ENCODE results near the gene NCBP3. TPM values are rescaled to one million over a fixed set of nuclear protein-coding genes. Genes with fewer than 3 reads are reported as not detected.

The NCBP3 gene
- total and polyA plus RNA-seq, 9 of the 15 experiments (the other 6 are each of a cell fraction or from before 2014, with no cell fraction given), result 3.1 to 25.5 (median 20.5) TPM

GRCh38 chr17:3875317-3875716 lies 29.3 kb upstream of the NCBP3 start:
- H4K20me1 ChIP-seq (replicated peaks; ENCODE audit: control insufficient read depth, insufficient read depth, low read length), result no peaks in the 10 kb centered on the region
- H3K4me1 ChIP-seq (replicated peaks in 1 of 2; ENCODE audit: control insufficient read depth in 2 of 2, insufficient read depth in 2 of 2, low read length in 2 of 2), result peaks cover 5 to 7% of the 10 kb centered on the region in 2 experiments; a peak in 4 of 5 replicates
- no peak overlapping the region for H3K4me2 ChIP-seq (ENCODE audit: insufficient read depth, low read length)
- 86% methylated on average over 7 of the region's 7 CpGs for WGBS (ENCODE audit: insufficient coverage, low coverage, missing lambda C conversion rate)
- no peak overlapping the region for H3K27ac ChIP-seq (ENCODE audit: extremely low read depth, low read depth, low read length)
- H3K9me3 ChIP-seq (replicated peaks; ENCODE audit: control insufficient read depth, insufficient read depth, low read depth, low read length), result no peaks in the 10 kb centered on the region
- no peak for ATAC-seq
- in situ Hi-C loops (cut with MboI) (no loop called here), intact Hi-C loops (cut with micrococcal nuclease) (no loop called here)
- DNase-seq (ENCODE audit: extremely low read depth in 1 of 4, low spot score in 3 of 4), result no peak
- ChIA-PET POLR2A (interaction anchor here (0.7 kb wide), 1 partner anchor 18 kb away, joined by 3 read pairs; no protein-coding TSS in a partner anchor), CTCF (ENCODE audit: low intra/inter-chr PET ratio) (interaction anchor here (0.6 kb wide), 1 partner anchor 455 kb away, joined by 3 read pairs; no protein-coding TSS in a partner anchor)
- no peaks in the 10 kb centered on the region for H3K79me2 ChIP-seq (ENCODE audit: control insufficient read depth, insufficient read depth, low read length)
- H3K9ac ChIP-seq (ENCODE audit: insufficient read depth in 1 of 2, low read depth in 2 of 2, low read length in 2 of 2), result no peak overlapping the region
- H3K9me1 ChIP-seq (ENCODE audit: control insufficient read depth, insufficient read depth, low read length), result no peaks in the 10 kb centered on the region
- H3K36me3 ChIP-seq (ENCODE audit: control insufficient read depth, insufficient read depth, low read length), result peaks cover 45% of the 10 kb centered on the region; the same call in 1 of the 3 replicates
- H3K27me3 ChIP-seq (ENCODE audit: control insufficient read depth in 2 of 2, insufficient read depth in 2 of 2, low read length in 2 of 2), result no peaks in the 10 kb centered on the region
- TF ChIP-seq ZNF121 (CRISPR knock-in tag; conservative IDR thresholded peaks at IDR 0.05) (peak; percentile 93), GMEB1 (CRISPR knock-in tag; IDR thresholded peaks at IDR 0.05) (no peak), ZNF778 (CRISPR knock-in tag; IDR thresholded peaks at IDR 0.05) (no peak), ZNF830 (CRISPR knock-in tag; IDR thresholded peaks at IDR 0.05) (no peak)
- BruUV-seq (replicated peaks), result no TSS peak
- no peak overlapping the region for H3K4me3 ChIP-seq
- no peak for FAIRE-seq
- no peak overlapping the region for H2AFZ ChIP-seq (ENCODE audit: low read depth, low read length)

- Histone ChIP-seq H4K20me1 (replicated peaks; ENCODE audit: control insufficient read depth, insufficient read depth, low read length) (no peaks in the 10 kb centered on the region), H3K4me2 (ENCODE audit: insufficient read depth, low read length) (no peak overlapping the region), H3K9me3 (replicated peaks; ENCODE audit: control insufficient read depth, insufficient read depth, low read depth, low read length) (no peaks in the 10 kb centered on the region), H2AFZ (ENCODE audit: low read depth, low read length) (no peak overlapping the region), H3K9me1 (ENCODE audit: control insufficient read depth, insufficient read depth, low read length) (no peaks in the 10 kb centered on the region), H3K4me1 (replicated peaks in 1 of 2; ENCODE audit: control insufficient read depth in 2 of 2, insufficient read depth in 2 of 2, low read length in 2 of 2) (peaks cover 5 to 10% of the 10 kb centered on the region in 2 experiments; a peak in 4 of 5 replicates), H3K27me3 (ENCODE audit: control insufficient read depth in 2 of 2, insufficient read depth in 2 of 2, low read length in 2 of 2) (no peaks in the 10 kb centered on the region), H3K4me3 (no peak overlapping the region), H3K79me2 (ENCODE audit: control insufficient read depth, insufficient read depth, low read length) (no peaks in the 10 kb centered on the region), H3K9ac (ENCODE audit: insufficient read depth in 1 of 2, low read depth in 2 of 2, low read length in 2 of 2) (no peak overlapping the region), H3K36me3 (ENCODE audit: control insufficient read depth, insufficient read depth, low read length) (peaks cover 45% of the 10 kb centered on the region; the same call in 2 of the 3 replicates), H3K27ac (ENCODE audit: extremely low read depth, low read depth, low read length) (no peak overlapping the region)
- no peak for TF ChIP-seq PREB (CRISPR knock-in tag; IDR thresholded peaks at IDR 0.05)
- TF ChIP-seq TSC22D4 (tag; IDR thresholded peaks at IDR 0.05), result no peak
- TF ChIP-seq ATF4 (CRISPR knock-in tag; IDR thresholded peaks at IDR 0.05), result no peak
- ATAC-seq, result no peak
- no peak for DNase-seq (ENCODE audit: extremely low read depth in 1 of 4, low spot score in 3 of 4)
- no TSS peak for BruUV-seq (replicated peaks)
- ChIA-PET POLR2A (no interaction called here), CTCF (ENCODE audit: low intra/inter-chr PET ratio) (no interaction called here)
- no peak for FAIRE-seq
- WGBS (ENCODE audit: insufficient coverage, low coverage, missing lambda C conversion rate), result 89% methylated on average over 10 of the region's 10 CpGs
- intact Hi-C loops (cut with micrococcal nuclease), result no loop called here
- in situ Hi-C loops (cut with MboI), result no loop called here
These were observed 27.8 kb upstream of the NCBP3 start for GRCh38 chr17:3873862-3874261.
